Smooth muscle cell (in vitro differentiated cells): ENCODE results near the gene IL10RA. TPM values are rescaled to one million over a fixed set of nuclear protein-coding genes. Genes with fewer than 3 reads are reported as not detected.
"Not testable (repeated sequence)": the region's sequence is repeated elsewhere in the genome, so short reads cannot be mapped to it uniquely, and the experiment has no call there.

ENCODE experiments used
- DNase-seq: peaks from one replicate; lab custom pipeline; 2025; ENCODE audit not compliant: unreplicated experiment; lab: John Stamatoyannopoulos, UW
- H2AFZ ChIP-seq: fragments of 200-600 bp; sonication (generic); 2 replicates; pipeline ENCODE4 v1.6.0; 2016; ENCODE audit warnings: antibody characterized with exemption, low read depth, mild to moderate bottlenecking
- H3F3A ChIP-seq: fragments of 200-600 bp; sonication (generic); 2 replicates; pipeline ENCODE4 v1.6.0; 2017; ENCODE audit warnings: antibody characterized with exemption, low read depth
- H3K27ac ChIP-seq: fragments of 200-600 bp; sonication (generic); 2 replicates; pipeline ENCODE4 v1.5.1; 2016; ENCODE audit warnings: low read depth, mild to moderate bottlenecking
- H3K27me3 ChIP-seq: fragments of 200-600 bp; sonication (generic); 2 replicates; pipeline ENCODE4 v1.6.1; 2016; ENCODE audit warnings: low read depth, mild to moderate bottlenecking
- H3K36me3 ChIP-seq: fragments of 200-600 bp; sonication (generic); 2 replicates; pipeline ENCODE4 v1.5.1; 2016; ENCODE audit warnings: low read depth
- H3K4me1 ChIP-seq: fragments of 200-600 bp; sonication (generic); 2 replicates; pipeline ENCODE4 v1.5.1; 2016; ENCODE audit warnings: low read depth
- H3K4me2 ChIP-seq: fragments of 200-600 bp; sonication (generic); 2 replicates; pipeline ENCODE4 v1.6.0; 2016; ENCODE audit warnings: mild to moderate bottlenecking
- H3K4me3 ChIP-seq: fragments of 200-600 bp; sonication (generic); 2 replicates; pipeline ENCODE4 v1.5.1; 2016; ENCODE audit warnings: mild to moderate bottlenecking
- H3K79me2 ChIP-seq: fragments of 200-600 bp; sonication (generic); 2 replicates; pipeline ENCODE4 v1.6.0; 2016; ENCODE audit warnings: low read depth, mild to moderate bottlenecking
- H3K9ac ChIP-seq: fragments of 200-600 bp; sonication (generic); 2 replicates; pipeline ENCODE4 v1.6.0; 2016; ENCODE audit warnings: low read depth
- H3K9me3 ChIP-seq: fragments of 200-600 bp; sonication (generic); replicated peaks from 2 replicates; pipeline ENCODE4 v1.5.1; 2016; ENCODE audit warnings: low read depth
- H4K20me1 ChIP-seq: fragments of 200-600 bp; sonication (generic); 2 replicates; pipeline ENCODE4 v1.6.0; 2016; ENCODE audit warnings: low read depth
- WGBS: methylation state at CpG from one replicate; pipeline ENCODE4 v1.1.7; 2016; ENCODE audit warnings: low lambda C conversion rate; 5-methylcytosine and 5-hydroxymethylcytosine counted together
- polyA plus RNA-seq: library from polyadenylated mRNA; unstranded; fragments of >200 nt; fragmentation: Nextera tagmentation; extraction: Ambion mirVana; gene quantifications from 2 replicates; pipeline ENCODE4 v1.2.1, GENCODE V29; 2016
- total RNA-seq: library from RNA; depleted of rRNA; stranded (reverse); fragments of >200 nt; gene quantifications from 2 replicates; pipeline ENCODE4 v1.2.3, GENCODE V29; 2014
- TF ChIP-seq, protein P1 (sequence below): fragments of 200-600 bp; sonication (generic); IDR thresholded peaks from 2 replicates; pipeline ENCODE4 v1.5.1; 2017; ENCODE audit warnings: borderline replicate concordance, mild to moderate bottlenecking, antibody characterized with exemption; ENCODE audit not compliant: insufficient read depth, poor library complexity, severe bottlenecking

The IL10RA gene
- total and polyA plus RNA-seq, 2 experiments from 2014 or later = 0.07 to 0.18 TPM

DNA sequence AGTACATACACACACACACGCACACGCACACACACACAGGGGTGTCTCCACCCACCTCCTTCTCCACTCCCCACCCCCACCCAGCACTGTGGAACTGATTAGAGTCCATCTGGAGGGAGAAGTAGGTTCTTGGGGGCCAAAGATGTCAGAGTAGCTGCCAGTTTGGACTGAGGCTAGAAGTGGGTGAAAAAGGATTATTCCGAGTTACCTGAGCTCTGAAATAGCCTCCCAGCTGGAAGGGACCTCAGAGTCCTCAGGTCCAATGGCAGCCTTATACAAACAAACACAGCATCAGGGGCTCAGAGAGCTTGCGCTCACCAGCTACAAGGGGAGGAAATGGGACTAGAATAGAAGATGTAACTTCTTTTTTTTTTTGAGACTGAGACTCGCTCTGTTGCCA, 20.8 kb downstream of the IL10RA start:
- Histone ChIP-seq H3K36me3 (no peaks in the 10 kb centered on the region), H3K4me1 (peaks cover 11% of the 10 kb centered on the region), H3K27me3 (peaks cover 9% of the 10 kb centered on the region), H3K4me2 (no peak overlapping the region), H3K9ac (no peak overlapping the region), H4K20me1 (no peaks in the 10 kb centered on the region), H3K9me3 (no peaks in the 10 kb centered on the region), H3K27ac (no peak overlapping the region), H3K79me2 (no peaks in the 10 kb centered on the region), H2AFZ (no peak overlapping the region), H3K4me3 (no peak overlapping the region), H3F3A (no peaks in the 10 kb centered on the region)
- WGBS = 92% methylated on average over 5 of the region's 5 CpGs
- TF ChIP-seq, protein P1, sequence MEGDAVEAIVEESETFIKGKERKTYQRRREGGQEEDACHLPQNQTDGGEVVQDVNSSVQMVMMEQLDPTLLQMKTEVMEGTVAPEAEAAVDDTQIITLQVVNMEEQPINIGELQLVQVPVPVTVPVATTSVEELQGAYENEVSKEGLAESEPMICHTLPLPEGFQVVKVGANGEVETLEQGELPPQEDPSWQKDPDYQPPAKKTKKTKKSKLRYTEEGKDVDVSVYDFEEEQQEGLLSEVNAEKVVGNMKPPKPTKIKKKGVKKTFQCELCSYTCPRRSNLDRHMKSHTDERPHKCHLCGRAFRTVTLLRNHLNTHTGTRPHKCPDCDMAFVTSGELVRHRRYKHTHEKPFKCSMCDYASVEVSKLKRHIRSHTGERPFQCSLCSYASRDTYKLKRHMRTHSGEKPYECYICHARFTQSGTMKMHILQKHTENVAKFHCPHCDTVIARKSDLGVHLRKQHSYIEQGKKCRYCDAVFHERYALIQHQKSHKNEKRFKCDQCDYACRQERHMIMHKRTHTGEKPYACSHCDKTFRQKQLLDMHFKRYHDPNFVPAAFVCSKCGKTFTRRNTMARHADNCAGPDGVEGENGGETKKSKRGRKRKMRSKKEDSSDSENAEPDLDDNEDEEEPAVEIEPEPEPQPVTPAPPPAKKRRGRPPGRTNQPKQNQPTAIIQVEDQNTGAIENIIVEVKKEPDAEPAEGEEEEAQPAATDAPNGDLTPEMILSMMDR = no peak
- DNase-seq = no peak

DNA sequence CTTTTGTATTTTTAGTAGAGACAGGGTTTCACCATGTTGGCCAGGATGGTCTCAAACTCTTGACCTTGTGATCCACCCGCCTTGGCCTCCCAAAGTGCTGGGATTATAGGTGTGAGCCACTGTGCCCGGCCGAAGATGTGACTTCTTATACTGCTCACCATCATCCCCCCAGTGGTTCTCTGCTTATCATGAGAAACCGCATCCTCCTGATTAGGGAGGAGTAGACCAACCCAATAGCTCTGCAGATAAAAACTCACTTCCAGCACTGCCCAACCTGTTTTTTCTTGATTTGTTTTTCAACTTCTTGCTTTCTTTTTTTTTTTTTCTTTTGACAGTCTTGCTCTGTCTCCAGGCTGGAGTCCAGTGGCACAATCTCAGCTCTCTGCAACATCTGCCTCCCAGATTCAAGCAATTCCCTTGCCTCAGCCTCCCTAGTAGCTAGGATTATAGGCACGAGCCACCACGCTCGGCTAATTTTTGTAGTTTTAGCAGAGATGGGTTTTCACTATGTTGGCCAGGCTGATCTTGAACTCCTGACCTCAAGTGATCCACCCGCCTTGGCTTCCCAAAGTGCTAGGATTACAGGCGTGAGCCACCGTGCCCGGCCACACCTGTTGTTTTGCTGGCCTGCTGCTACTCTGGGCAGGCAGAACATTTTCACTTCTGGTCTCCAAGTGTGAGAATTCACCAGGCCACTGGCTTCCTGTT, 21.5 kb downstream of the IL10RA start:
- not testable (repeated sequence) for H3K4me1 ChIP-seq, H2AFZ ChIP-seq, H3K4me2 ChIP-seq, H3F3A ChIP-seq, H3K36me3 ChIP-seq, H3K27me3 ChIP-seq, H3K4me3 ChIP-seq, H3K9ac ChIP-seq, H4K20me1 ChIP-seq, H3K27ac ChIP-seq, H3K9me3 ChIP-seq, DNase-seq, H3K79me2 ChIP-seq
- WGBS = 94% methylated on average over 11 of the region's 11 CpGs

DNA sequence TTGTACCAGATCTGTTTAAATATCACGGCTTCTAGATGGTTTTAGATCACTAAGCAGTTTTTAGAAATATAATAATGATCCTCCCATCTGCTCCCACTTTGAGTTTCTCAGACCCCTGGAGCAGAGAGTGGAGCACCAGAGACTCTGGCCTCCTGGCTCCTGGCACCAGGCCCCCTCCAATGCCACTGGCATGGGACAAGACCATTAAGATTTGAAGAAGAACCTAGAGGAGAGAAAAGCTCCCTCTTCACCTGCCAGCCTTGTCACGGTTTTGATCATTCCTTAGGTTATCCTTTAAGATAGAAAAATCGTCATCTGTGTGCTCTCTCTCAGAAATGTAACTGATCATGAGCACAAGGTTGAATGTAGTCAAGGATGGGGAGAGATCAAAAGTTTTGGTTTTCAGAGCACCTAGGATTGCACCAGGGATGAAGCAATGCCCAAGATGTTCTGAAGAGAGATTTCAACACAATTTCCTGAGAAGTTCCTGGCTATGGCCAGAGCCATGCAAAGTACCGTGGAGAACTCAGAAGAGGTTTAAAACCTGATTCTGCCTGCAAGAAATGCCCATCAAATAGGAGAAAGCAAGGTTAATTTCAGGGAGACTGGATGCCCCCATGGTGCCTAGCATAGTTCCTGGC, 22.2 kb downstream of the IL10RA start:
- H3K27me3 ChIP-seq = peaks cover 9% of the 10 kb centered on the region
- no peak for DNase-seq
- H3F3A ChIP-seq = no peaks in the 10 kb centered on the region
- no peaks in the 10 kb centered on the region for H3K9me3 ChIP-seq
- no peak overlapping the region for H3K9ac ChIP-seq
- no peak overlapping the region for H3K27ac ChIP-seq
- no peaks in the 10 kb centered on the region for H3K79me2 ChIP-seq
- H3K4me2 ChIP-seq = no peak overlapping the region
- WGBS = 86% methylated on average over 4 of the region's 4 CpGs
- no peaks in the 10 kb centered on the region for H3K36me3 ChIP-seq
- no peaks in the 10 kb centered on the region for H4K20me1 ChIP-seq
- TF ChIP-seq, protein P1 = no peak
- H3K4me3 ChIP-seq = no peak overlapping the region
- H3K4me1 ChIP-seq = no peaks in the 10 kb centered on the region
- H2AFZ ChIP-seq = no peak overlapping the region

DNA sequence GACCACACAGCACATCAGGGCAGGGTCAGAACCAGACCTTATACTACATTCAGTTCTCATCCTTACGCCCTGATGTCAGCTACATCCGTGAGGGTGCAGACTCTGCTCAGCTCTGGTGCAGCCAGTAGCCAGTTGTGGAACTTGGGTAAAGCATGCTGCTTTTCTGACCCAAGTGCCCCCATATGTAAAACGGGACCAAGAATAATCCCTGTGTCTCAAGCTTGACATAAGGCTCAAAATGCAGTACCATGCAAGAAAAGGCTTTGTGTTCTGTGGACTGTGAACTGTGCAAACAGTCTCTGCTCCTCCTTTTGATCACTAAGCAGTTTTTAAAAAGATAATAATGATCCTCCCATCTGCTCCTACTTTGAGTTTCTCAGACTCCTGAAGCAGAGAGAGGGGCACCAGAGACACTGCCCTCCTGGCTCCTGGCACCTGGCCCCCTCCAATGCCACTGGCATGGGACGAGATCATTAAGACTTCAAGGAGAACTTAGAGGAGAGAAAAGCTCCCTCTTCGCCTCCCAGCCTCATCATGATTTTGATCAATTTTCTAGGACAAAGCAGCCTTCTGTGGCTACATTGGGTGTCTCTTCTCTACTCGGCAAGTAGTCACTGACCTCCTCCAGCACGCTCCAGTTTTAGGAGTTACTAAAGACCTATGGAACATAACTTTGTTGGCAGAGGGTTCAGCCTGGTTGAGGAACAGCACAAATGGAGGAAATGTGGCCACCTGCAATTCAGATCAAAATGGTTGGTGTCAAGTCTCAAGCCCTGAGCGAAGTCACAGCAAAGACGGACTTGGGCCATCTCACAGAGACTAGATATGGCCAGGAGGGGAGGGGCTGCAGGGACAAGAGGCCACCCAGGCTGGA, 23.9 kb downstream of the IL10RA start:
- Histone ChIP-seq H3K4me3 (no peak overlapping the region), H3K36me3 (no peaks in the 10 kb centered on the region), H2AFZ (no peak overlapping the region), H3F3A (no peaks in the 10 kb centered on the region), H3K27me3 (peaks cover 9% of the 10 kb centered on the region), H3K79me2 (no peaks in the 10 kb centered on the region), H3K4me1 (no peaks in the 10 kb centered on the region), H3K27ac (no peak overlapping the region), H4K20me1 (no peaks in the 10 kb centered on the region), H3K9ac (no peak overlapping the region), H3K9me3 (no peaks in the 10 kb centered on the region), H3K4me2 (no peak overlapping the region)
- no peak for DNase-seq
- WGBS = 88% methylated on average over 9 of the region's 9 CpGs
- TF ChIP-seq, protein P1 = no peak
